Rectal smooth muscle tissue (tissue), 1 donor: ENCODE results near the gene MPDZ.

ENCODE experiments used
- H3K27ac ChIP-seq: one replicate; pipeline ENCODE4 v1.7.0; 2013; ENCODE audit warnings: low read depth, low read length, inconsistent platforms
- H3K27me3 ChIP-seq: one replicate; pipeline ENCODE4 v1.7.0; 2013; ENCODE audit warnings: low read length; ENCODE audit not compliant: control insufficient read depth, insufficient read depth
- H3K36me3 ChIP-seq: one replicate; pipeline ENCODE4 v1.7.0; 2013; ENCODE audit warnings: low read length; ENCODE audit not compliant: control insufficient read depth, insufficient read depth
- H3K4me1 ChIP-seq: one replicate; pipeline ENCODE4 v1.7.0; 2013; ENCODE audit warnings: low read length; ENCODE audit not compliant: control insufficient read depth, insufficient read depth
- H3K4me3 ChIP-seq: one replicate; pipeline ENCODE4 v1.7.0; 2013; ENCODE audit warnings: low read length
- H3K9ac ChIP-seq: one replicate; pipeline ENCODE4 v1.7.0; 2013; ENCODE audit warnings: low read length

MPDZ gene

DNA sequence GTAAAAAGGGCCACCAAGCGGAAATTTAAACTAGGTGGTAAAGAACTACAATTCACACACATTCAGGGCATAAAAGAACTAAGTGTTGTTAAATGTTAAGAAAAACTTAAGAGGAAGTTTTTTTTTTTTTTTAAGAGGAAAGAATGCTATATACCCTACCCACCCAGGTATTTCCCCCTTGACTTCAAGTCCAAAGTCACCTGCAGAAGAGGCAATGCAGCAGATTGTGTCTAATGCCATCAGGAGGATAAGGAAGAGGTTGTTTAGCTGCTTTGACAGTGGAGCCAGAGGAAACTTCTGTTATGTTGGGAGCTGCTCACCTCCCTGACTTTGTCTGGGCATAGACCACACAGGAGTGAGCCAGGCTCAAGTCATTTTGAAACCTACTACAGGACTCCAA lies 69.2 kb downstream of the MPDZ start:
- Histone ChIP-seq H3K4me1 (no peaks in the 10 kb centered on the region), H3K9ac (no peak overlapping the region), H3K36me3 (no peaks in the 10 kb centered on the region), H3K27me3 (no peaks in the 10 kb centered on the region), H3K27ac (no peak overlapping the region), H3K4me3 (no peak overlapping the region)

DNA sequence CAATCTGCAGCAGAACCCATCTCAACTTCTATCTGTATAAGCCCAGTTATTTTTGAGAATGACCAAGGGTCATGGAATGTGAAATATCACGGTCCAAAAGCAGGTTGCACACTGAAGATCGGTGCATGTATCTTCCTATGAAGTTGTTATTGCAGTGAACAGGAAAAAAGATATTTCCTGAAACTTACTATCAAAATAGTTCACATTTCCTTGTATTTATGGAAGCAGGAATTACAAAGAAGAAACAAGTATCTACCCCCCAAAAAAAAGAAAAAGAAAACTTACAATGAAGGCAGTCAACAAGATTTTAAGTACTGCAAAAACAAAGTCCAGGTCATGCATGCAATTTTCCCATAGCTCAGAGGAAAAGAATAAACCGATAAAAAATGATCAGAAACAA lies 70.0 kb downstream of the MPDZ start:
- H3K36me3 ChIP-seq, result no peaks in the 10 kb centered on the region
- H3K4me3 ChIP-seq, result no peak overlapping the region
- no peaks in the 10 kb centered on the region for H3K27me3 ChIP-seq
- no peak overlapping the region for H3K9ac ChIP-seq
- no peak overlapping the region for H3K27ac ChIP-seq
- H3K4me1 ChIP-seq, result no peaks in the 10 kb centered on the region

DNA sequence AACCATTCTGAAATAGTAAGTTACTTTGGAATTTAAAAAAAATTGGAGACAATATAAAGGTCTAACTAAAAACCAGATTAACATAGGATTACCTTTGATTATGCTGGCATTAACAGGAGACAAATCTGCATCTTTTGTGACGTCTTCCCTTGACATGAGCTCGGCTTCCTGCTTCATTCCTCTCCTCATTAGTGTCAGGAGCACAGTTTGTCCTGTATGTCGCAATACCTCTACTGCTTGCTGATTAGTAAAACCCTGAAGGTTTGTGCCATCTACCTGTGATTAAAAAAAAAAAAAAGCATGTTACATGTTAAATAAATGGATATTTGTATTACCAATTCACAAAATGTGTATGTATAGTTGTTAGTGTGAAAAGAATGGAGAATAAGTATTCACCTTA lies 73.7 kb downstream of the MPDZ start:
- Histone ChIP-seq H3K27ac (no peak overlapping the region), H3K9ac (no peak overlapping the region), H3K4me1 (no peaks in the 10 kb centered on the region), H3K4me3 (no peak overlapping the region), H3K27me3 (no peaks in the 10 kb centered on the region), H3K36me3 (peaks cover 8% of the 10 kb centered on the region)

DNA sequence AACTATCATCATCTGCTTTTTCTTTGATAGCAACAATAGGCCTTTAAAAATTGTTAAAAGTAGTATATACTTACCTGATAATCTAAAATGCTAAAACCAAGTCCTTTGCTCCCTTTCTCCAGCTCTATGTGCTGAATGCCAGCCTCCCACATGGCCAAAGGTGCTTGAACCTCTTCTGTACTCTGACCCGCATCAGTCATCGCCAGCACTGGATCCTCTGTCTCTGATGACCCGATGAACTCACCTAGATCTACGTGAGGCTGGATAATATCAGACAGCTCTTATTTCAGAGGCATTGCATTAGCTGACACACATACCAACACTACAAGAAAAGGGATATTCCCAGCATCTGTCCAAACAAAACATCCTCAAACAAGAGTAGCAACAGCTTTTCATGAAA lies 89.5 kb downstream of the MPDZ start:
- no peak overlapping the region for H3K27ac ChIP-seq
- peaks cover 2% of the 10 kb centered on the region for H3K36me3 ChIP-seq
- H3K9ac ChIP-seq, result no peak overlapping the region

DNA sequence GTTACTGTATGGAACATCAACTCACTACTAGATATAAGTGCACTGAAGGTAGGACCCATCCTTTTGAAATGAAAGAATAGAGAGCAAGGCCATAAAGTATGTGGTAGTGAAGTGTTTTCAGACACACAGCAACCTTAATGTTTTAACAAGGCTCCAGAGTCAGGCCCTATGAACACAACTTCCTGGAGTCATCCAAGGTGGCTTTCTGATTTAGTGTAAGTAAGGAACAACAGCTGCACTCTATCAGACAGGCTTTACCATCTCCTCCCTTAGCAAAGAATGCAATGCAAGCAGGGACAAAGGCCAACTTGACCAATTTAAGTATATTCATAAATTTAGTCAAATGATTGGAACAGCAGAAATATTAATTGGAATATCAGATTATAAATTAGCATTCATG lies 90.1 kb downstream of the MPDZ start:
- Histone ChIP-seq H3K4me1 (no peaks in the 10 kb centered on the region), H3K4me3 (no peak overlapping the region), H3K27me3 (no peaks in the 10 kb centered on the region), H3K9ac (no peak overlapping the region), H3K36me3 (peaks cover 2% of the 10 kb centered on the region), H3K27ac (no peak overlapping the region)

More for the DNA sequence above, 89.5 kb downstream of the MPDZ start:
- Histone ChIP-seq H3K4me1 (no peaks in the 10 kb centered on the region), H3K27me3 (no peaks in the 10 kb centered on the region), H3K4me3 (no peak overlapping the region)

DNA sequence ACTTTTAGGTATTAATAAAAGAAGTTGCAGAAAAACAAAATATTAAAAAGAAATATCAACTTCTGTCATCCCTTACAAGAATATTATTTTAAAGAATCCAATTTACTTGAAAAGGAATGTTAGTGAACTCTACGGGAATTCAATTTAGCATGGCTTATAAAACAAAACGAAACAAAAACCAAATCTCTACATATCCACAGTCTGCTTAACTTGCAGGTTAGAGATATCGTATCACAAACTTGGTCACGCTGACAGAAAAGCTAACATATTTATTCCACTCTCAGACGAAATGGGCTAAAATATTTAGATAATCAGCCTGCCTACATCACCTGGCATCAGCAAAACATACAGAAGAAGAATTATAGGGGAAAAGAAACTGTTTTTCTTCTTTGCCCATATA lies 92.7 kb downstream of the MPDZ start:
- H3K27ac ChIP-seq, result no peak overlapping the region
- no peaks in the 10 kb centered on the region for H3K27me3 ChIP-seq
- peaks cover 2% of the 10 kb centered on the region for H3K36me3 ChIP-seq
- no peak overlapping the region for H3K4me3 ChIP-seq
- H3K4me1 ChIP-seq, result no peaks in the 10 kb centered on the region
- H3K9ac ChIP-seq, result no peak overlapping the region

DNA sequence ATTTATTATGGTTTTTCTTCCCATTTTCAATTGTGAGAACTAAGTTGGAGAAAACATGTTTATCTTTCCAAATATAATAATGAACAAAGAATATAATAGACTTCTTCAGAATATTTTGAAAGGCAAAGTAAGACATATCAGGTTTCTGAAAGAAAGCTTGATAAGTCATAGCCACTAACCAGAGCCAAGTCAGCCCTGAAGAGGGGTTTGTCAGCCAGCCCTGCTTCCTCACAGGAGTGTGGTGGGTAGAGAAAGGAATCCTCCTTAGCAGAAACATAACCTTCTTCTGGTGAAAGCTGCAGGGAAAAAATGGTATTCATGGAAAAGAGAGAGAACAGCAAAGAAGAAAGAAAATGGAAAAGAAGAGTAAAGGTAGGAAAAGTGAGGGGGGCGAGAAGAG lies 93.4 kb downstream of the MPDZ start:
- H3K27me3 ChIP-seq, result no peaks in the 10 kb centered on the region
- H3K27ac ChIP-seq, result no peak overlapping the region
- no peak overlapping the region for H3K4me3 ChIP-seq
- H3K9ac ChIP-seq, result no peak overlapping the region
- H3K36me3 ChIP-seq, result peaks cover 2% of the 10 kb centered on the region
- H3K4me1 ChIP-seq, result no peaks in the 10 kb centered on the region

DNA sequence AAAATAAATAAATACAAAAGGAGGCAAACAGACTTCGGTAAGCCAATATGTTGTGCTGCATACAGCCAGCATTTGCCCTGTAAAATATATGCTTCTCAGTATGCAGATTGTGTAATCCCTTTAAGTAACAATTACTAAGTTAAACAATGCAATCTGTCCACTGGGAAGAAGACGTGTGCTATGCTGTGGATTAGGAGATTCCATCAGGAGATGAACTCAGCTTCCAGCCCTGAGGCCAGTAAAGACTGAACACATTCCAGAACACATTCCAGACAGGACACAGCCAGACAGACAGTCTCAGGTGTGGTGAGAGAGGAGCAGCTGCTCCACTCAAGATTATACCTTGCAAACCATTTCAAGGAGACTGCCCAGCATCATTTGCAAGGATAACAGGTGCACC lies 97.8 kb downstream of the MPDZ start:
- Histone ChIP-seq H3K9ac (no peak overlapping the region), H3K27ac (no peak overlapping the region), H3K4me3 (no peak overlapping the region), H3K4me1 (no peaks in the 10 kb centered on the region), H3K27me3 (no peaks in the 10 kb centered on the region), H3K36me3 (no peaks in the 10 kb centered on the region)

DNA sequence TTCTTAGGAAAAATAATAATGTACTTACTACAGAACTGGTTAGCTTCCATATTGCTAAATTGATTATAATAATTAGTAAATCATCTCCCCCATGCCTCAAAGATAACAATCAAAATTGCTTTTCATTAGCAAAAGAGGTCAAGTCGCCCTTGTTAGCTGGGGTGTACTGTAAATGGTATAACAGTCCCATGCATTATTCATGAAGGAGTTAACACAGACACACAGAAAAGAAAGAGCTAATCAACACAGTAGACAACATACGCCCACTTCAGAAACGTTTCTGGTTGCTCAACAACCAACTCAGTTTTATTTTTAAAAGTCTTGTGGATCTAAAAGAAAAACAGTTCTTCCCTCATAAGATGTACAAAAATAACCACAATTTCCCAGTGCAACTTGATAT lies 100.2 kb downstream of the MPDZ start:
- H3K36me3 ChIP-seq, result no peaks in the 10 kb centered on the region
- no peaks in the 10 kb centered on the region for H3K27me3 ChIP-seq
- no peaks in the 10 kb centered on the region for H3K4me1 ChIP-seq
- no peak overlapping the region for H3K9ac ChIP-seq
- H3K27ac ChIP-seq, result no peak overlapping the region
- no peak overlapping the region for H3K4me3 ChIP-seq

DNA sequence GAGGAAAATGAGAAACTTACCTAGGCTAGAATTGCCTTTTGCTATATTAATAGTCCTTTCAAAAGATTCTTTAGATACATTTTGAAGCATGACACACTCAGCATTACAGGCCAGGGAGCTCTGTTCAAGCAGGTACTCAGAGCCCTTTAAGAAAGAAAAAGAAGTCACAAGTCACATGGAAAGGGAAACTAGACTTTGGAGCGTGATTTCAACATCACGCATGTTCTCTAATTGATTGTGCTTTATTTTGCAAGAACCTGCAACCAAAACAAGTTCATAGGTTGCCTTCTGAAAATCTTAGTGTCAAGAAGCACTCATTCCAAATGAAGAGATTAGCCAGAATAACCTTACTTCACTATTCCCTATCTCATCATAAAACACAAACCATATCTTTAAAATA lies 103.8 kb downstream of the MPDZ start:
- Histone ChIP-seq H3K36me3 (no peaks in the 10 kb centered on the region), H3K27ac (no peak overlapping the region), H3K4me1 (no peaks in the 10 kb centered on the region), H3K4me3 (no peak overlapping the region), H3K9ac (no peak overlapping the region), H3K27me3 (no peaks in the 10 kb centered on the region)

DNA sequence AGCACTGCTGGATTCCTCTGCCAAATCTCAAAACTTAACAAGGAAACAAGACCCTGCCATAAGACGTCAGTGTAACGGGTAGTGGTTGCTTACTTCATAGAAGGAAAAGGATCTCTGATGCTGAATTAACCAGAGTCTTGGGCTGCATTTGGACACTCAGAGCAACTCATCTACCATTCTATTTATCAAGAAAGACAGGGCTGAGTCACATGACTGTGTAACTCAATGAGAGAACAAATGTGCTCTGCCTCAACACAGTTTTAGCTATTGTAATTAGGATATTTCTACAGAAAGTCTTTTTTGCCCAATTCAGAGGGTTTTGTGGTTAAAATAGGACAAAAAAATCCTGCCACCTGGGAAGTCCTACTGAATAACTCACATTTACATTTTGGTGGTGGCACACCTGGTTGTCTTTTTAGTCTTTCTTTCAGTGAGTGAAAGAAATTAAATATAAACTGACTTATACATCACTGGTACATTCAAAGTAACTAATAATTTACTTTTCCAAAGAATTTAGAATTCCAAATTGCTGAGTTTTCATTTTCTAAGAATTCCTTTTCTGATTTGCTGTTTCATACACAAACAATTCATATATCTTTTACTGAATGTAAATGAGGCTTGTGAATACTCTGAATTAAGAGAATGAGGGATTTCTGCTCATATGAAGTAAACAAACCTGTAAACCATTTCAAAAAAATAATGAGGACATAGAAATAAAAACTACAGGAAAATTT lies 104.4 kb downstream of the MPDZ start:
- no peaks in the 10 kb centered on the region for H3K36me3 ChIP-seq
- H3K9ac ChIP-seq, result no peak overlapping the region
- no peaks in the 10 kb centered on the region for H3K4me1 ChIP-seq
- H3K4me3 ChIP-seq, result no peak overlapping the region
- H3K27me3 ChIP-seq, result no peaks in the 10 kb centered on the region
- H3K27ac ChIP-seq, result no peak overlapping the region

DNA sequence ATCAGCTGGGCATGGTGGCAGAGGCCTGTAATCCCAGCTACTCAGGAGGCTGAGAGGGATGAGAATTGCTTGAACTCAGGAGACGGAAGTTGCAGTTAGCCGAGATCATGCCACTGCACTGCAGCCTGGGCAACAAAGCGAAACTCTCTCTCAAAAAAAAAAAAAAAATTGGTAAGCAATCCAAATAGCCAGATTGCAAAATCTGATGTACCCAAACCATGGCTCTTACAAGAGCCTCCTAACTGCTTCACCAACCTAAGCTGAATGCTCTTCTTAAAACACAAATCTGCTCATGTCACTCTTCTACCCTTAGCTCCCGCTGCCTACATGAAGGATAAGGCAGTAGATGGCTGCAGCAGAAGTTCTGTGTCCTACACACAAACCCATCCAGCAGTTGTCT lies 105.9 kb downstream of the MPDZ start:
- no peak overlapping the region for H3K27ac ChIP-seq
- H3K4me3 ChIP-seq, result no peak overlapping the region
- no peaks in the 10 kb centered on the region for H3K4me1 ChIP-seq
- no peaks in the 10 kb centered on the region for H3K36me3 ChIP-seq
- no peak overlapping the region for H3K9ac ChIP-seq
- no peaks in the 10 kb centered on the region for H3K27me3 ChIP-seq

DNA sequence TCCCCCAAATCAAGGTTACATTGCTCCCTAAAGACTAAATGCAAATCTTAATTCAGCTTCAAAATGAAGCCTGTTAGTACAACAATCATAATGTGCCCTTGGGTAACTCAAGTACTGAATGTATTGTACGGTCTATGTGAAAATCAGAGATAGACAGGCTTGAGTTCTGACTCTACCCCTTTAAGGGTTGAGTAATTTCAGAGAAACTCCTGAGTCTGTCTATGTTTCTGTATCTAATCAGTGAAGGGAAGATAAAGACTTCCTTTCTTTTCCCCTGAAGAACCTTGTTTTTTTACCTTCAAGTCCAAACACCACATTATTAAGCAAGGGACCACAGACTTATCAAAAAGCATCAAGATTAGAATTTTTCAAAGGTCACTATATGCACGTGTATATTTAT lies 108.2 kb downstream of the MPDZ start:
- H3K27ac ChIP-seq, result no peak overlapping the region
- H3K4me3 ChIP-seq, result no peak overlapping the region
- H3K4me1 ChIP-seq, result no peaks in the 10 kb centered on the region
- no peak overlapping the region for H3K9ac ChIP-seq
- H3K27me3 ChIP-seq, result no peaks in the 10 kb centered on the region
- no peaks in the 10 kb centered on the region for H3K36me3 ChIP-seq
